GM12878 (cell line): ENCODE results near the gene TNRC6C. TPM values are rescaled to one million over a fixed set of nuclear protein-coding genes. Genes with fewer than 3 reads are reported as not detected.

Experiments
- ATAC-seq: fragments of 200-7000 bp; cut with Tn5 transposase; 3 replicates; pipeline ENCODE4 v1.9.1; 2020; ENCODE audit warnings: mild to moderate bottlenecking, moderate library complexity
- BruUV-seq: library from RNA; stranded (reverse); fragments of 400-500 nt; replicated peaks from 2 replicates; lab custom pipeline; 2021; lab: Mats Ljungman, UMichigan
- CTCF ChIA-PET: fragments of 300-600 bp; sonication (Branson Sonifier 250); formaldehyde crosslinking; extraction: SDS; loops from one replicate; lab custom pipeline; 2021; ENCODE audit warnings: inconsistent platforms; lab: Yijun Ruan, JAX
- POLR2A ChIA-PET: fragments of 350-600 bp; formaldehyde crosslinking; extraction: SDS; loops from one replicate; lab custom pipeline; 2021; ENCODE audit warnings: inconsistent platforms; lab: Charles Lee
- RAD21 ChIA-PET: fragments of 300-600 bp; sonication (Branson Sonifier 250); formaldehyde crosslinking; loops from one replicate; lab custom pipeline; 2023; ENCODE audit warnings: antibody characterized with exemption; ENCODE audit not compliant: unreplicated experiment; lab: Charles Lee
- SMC1A ChIA-PET: fragments of 300-600 bp; sonication (Branson Sonifier 250); formaldehyde crosslinking; loops from one replicate; lab custom pipeline; 2023; ENCODE audit not compliant: unreplicated experiment, uncharacterized antibody; lab: Charles Lee
- DNase-seq: peaks from one replicate; pipeline ENCODE4 v3.0.0-alpha.2; 2011; ENCODE audit warnings: low read depth, low spot score
- FAIRE-seq: peaks from 3 replicates; lab custom pipeline; 2011; peaks lifted over from hg19 to GRCh38; lab: Jason Lieb, UNC
- H2AFZ ChIP-seq: 2 replicates; pipeline ENCODE4 v1.6.0; 2011; ENCODE audit warnings: low read depth, low read length, control low read depth; ENCODE audit not compliant: control insufficient read depth
- H3K27ac ChIP-seq: 2 replicates; pipeline ENCODE4 v1.5.1; 2011; ENCODE audit warnings: control low read depth; ENCODE audit not compliant: control insufficient read depth, insufficient read depth
- H3K27me3 ChIP-seq, 2 experiments: replicated peaks in 1 of 2; 2 replicates each; pipeline versions ENCODE4 v1.6.0 to v1.6.1; 2011; ENCODE audit warnings: low read length in 1 of 2; ENCODE audit not compliant: control insufficient read depth in 2 of 2, insufficient read depth in 2 of 2
- H3K36me3 ChIP-seq, 2 experiments: 2 replicates each; pipeline ENCODE4 v1.5.1; 2011; ENCODE audit warnings: low read length in 1 of 2; ENCODE audit not compliant: control insufficient read depth in 2 of 2, insufficient read depth in 2 of 2
- H3K4me1 ChIP-seq: 2 replicates; pipeline ENCODE4 v1.6.1; 2011; ENCODE audit warnings: mild to moderate bottlenecking, low read length, moderate library complexity, mixed read lengths; ENCODE audit not compliant: control insufficient read depth, insufficient read depth
- H3K4me2 ChIP-seq: 2 replicates; pipeline ENCODE4 v1.6.0; 2011; ENCODE audit warnings: control low read depth; ENCODE audit not compliant: control insufficient read depth, insufficient read depth
- H3K4me3 ChIP-seq: fragments of 200-600 bp; sonication (generic); 2 replicates; pipeline ENCODE4 v1.5.1; 2016
- H3K79me2 ChIP-seq: 2 replicates; pipeline ENCODE4 v1.6.0; 2011; ENCODE audit warnings: low read length; ENCODE audit not compliant: control insufficient read depth, insufficient read depth
- H3K9ac ChIP-seq: 2 replicates; pipeline ENCODE4 v1.8.0; 2011; ENCODE audit warnings: low read length, control low read depth, mixed read lengths; ENCODE audit not compliant: control insufficient read depth, insufficient read depth
- H3K9me3 ChIP-seq: replicated peaks from 3 replicates; pipeline ENCODE4 v1.5.1; 2011; ENCODE audit warnings: mild to moderate bottlenecking, low read length; ENCODE audit not compliant: control insufficient read depth, insufficient read depth
- H4K20me1 ChIP-seq: 2 replicates; pipeline ENCODE4 v1.6.0; 2011; ENCODE audit not compliant: control insufficient read depth, insufficient read depth
- BACH1 ChIP-seq: fragments of 450-650 bp; IDR thresholded peaks from 2 replicates; pipeline ENCODE4 v1.6.1; 2017; ENCODE audit warnings: mild to moderate bottlenecking, borderline replicate concordance
- CEBPB ChIP-seq, 2 experiments: fragments of 150-350 bp in 1 of 2; IDR thresholded peaks; 2 replicates each; pipeline ENCODE4 v1.6.1; 2012 to 2014; ENCODE audit warnings: low read depth in 2 of 2, low read length in 2 of 2, borderline replicate concordance in 1 of 2, inconsistent platforms in 1 of 2
- ESRRA ChIP-seq: IDR thresholded peaks from 2 replicates; pipeline ENCODE4 v1.6.1; 2012; ENCODE audit warnings: mild to moderate bottlenecking, low read length, improper control_type of control experiment
- ETV6 ChIP-seq, 2 experiments: fragments of 450-650 bp in 1 of 2; IDR thresholded peaks in 1 of 2; conservative IDR thresholded peaks in 1 of 2; 2 replicates each; pipeline ENCODE4 v1.6.1; 2014; ENCODE audit warnings: antibody characterized with exemption in 1 of 2, borderline replicate concordance in 1 of 2, low read depth in 1 of 2, mild to moderate bottlenecking in 1 of 2, moderate library complexity in 1 of 2
- JUNB ChIP-seq: IDR thresholded peaks from 2 replicates; pipeline ENCODE4 v1.6.1; 2016; ENCODE audit warnings: antibody characterized with exemption, mild to moderate bottlenecking
- KLF5 ChIP-seq: fragments of 450-650 bp; IDR thresholded peaks from 2 replicates; pipeline ENCODE4 v1.6.1; 2014; ENCODE audit warnings: mild to moderate bottlenecking; ENCODE audit not compliant: partially characterized antibody
- MYB ChIP-seq: fragments of 150-350 bp; IDR thresholded peaks from 2 replicates; pipeline ENCODE4 v1.6.1; 2014; ENCODE audit warnings: mild to moderate bottlenecking, low read depth, low read length, borderline replicate concordance
- RB1 ChIP-seq: fragments of 450-650 bp; formaldehyde crosslinking; IDR thresholded peaks from 2 replicates; pipeline ENCODE4 v1.6.1; 2017; ENCODE audit warnings: mild to moderate bottlenecking, borderline replicate concordance
- RUNX3 ChIP-seq: IDR thresholded peaks from 2 replicates; pipeline ENCODE4 v1.6.1; 2012; ENCODE audit warnings: low read length, inconsistent platforms
- SIN3A ChIP-seq: IDR thresholded peaks from 2 replicates; pipeline ENCODE4 v1.6.1; 2012; ENCODE audit warnings: low read depth, low read length, improper control_type of control experiment
- SREBF1 ChIP-seq: IDR thresholded peaks from 2 replicates; pipeline ENCODE4 v1.6.1; 2012; ENCODE audit warnings: mild to moderate bottlenecking, low read length
- SRF ChIP-seq, 2 experiments: IDR thresholded peaks; 2 replicates each; pipeline ENCODE4 v1.6.1; 2011; ENCODE audit warnings: low read depth in 2 of 2, low read length in 2 of 2, mild to moderate bottlenecking in 1 of 2, moderate library complexity in 1 of 2
- SUZ12 ChIP-seq: fragments of 200-600 bp; sonication (generic); IDR thresholded peaks from one replicate; pipeline ENCODE4 v1.6.1; 2018; ENCODE audit warnings: antibody characterized with exemption, mild to moderate bottlenecking; ENCODE audit not compliant: unreplicated experiment
- YBX1 ChIP-seq: fragments of 450-650 bp; IDR thresholded peaks from 2 replicates; pipeline ENCODE4 v1.6.1; 2016; ENCODE audit warnings: antibody characterized with exemption
- YY1 ChIP-seq: IDR thresholded peaks from 2 replicates; pipeline ENCODE4 v1.6.1; 2011; ENCODE audit warnings: low read depth, mild to moderate bottlenecking, low read length
- ZNF274 ChIP-seq: IDR thresholded peaks from one replicate; pipeline ENCODE4 v1.8.0; 2011; ENCODE audit not compliant: insufficient read length, insufficient read depth
- WGBS: methylation state at CpG from one replicate; pipeline ENCODE4 v1.1.6; 2016; ENCODE audit warnings: low lambda C conversion rate; ENCODE audit not compliant: insufficient replicate concordance, insufficient coverage; ENCODE audit errors: missing lambda C conversion rate; 5-methylcytosine and 5-hydroxymethylcytosine counted together
- in situ Hi-C: fragments of 300-500 bp; cut with MboI; formaldehyde crosslinking; loops from 9 replicates; pipeline ENCODE4 v1.14.3; 2018; ENCODE audit warnings: mixed read lengths
- intact Hi-C: fragments of 100-400 bp; cut with micrococcal nuclease; formaldehyde crosslinking; loops from one replicate; pipeline ENCODE4 v1.14.2; 2022; ENCODE audit not compliant: unreplicated experiment
- polyA plus RNA-seq, 11 experiments: library from polyadenylated mRNA; depleted of rRNA in 4 of 11; unstranded in 6 of 11; stranded (reverse) in 5 of 11; fragments of >200 nt; fragmentation: Nextera tagmentation in 4 of 11; fragmentation: Illumina TruSeq in 1 of 11; extraction: Ambion mirVana in 4 of 11; extraction: Trizol in 1 of 11; gene quantifications; 1 replicate in 1 of 11; 2 replicates in 10 of 11; pipeline versions ENCODE4 v1.2.1 to v1.2.3, GENCODE V29; 2011 to 2016; ENCODE audit warnings: inconsistent platforms in 2 of 11, missing spikeins in 2 of 11, low read depth in 1 of 11
- total RNA-seq, 4 experiments: library from RNA; depleted of rRNA in 3 of 4; stranded (reverse); fragments of >200 nt in 3 of 4; fragmentation: Illumina TruSeq in 1 of 4; extraction: Trizol in 1 of 4; gene quantifications; 2 replicates each; pipeline versions ENCODE4 v1.2.1 to v1.2.3, GENCODE V29; 2013 to 2021
- TF ChIP-seq, protein P1 (sequence below): fragments of 450-650 bp; IDR thresholded peaks from 2 replicates; pipeline ENCODE4 v1.6.1; 2017; ENCODE audit warnings: low read depth, mild to moderate bottlenecking, moderate library complexity
- TF ChIP-seq, protein P2 (sequence below): fragments of 450-650 bp; IDR thresholded peaks from 2 replicates; pipeline ENCODE4 v1.6.1; 2018; ENCODE audit warnings: mild to moderate bottlenecking, low read depth, moderate library complexity; ENCODE audit not compliant: partially characterized antibody

TNRC6C gene
- total and polyA plus RNA-seq, 10 of the 15 experiments (the other 5 are each of a cell fraction or from before 2014, with no cell fraction given): 0.40 to 6.1 (median 0.96) TPM

DNA sequence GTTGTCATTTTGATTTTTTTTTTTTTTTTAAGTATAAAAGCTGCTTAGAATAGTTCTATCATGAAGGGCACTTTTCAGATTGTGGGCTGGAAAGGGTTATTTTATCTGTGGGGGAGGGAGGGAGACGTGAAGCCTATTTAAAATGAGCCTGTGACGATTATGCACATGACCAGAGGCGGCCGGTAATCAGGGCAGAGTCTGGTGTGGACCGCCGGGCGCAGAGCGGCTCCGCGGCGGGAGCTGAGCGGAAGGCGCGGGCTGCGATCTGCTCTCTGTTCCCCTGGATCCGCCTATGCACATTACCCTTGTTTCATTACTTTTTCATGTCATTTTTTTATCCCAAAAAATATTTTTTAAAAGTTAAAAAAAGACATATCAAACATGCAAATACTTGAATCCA is 146.6 kb downstream of the TNRC6C start:
- no peak for DNase-seq
- no peak for ATAC-seq
- RAD21 ChIA-PET: no interaction called here
- CTCF ChIA-PET: interaction anchor here (1.2 to 3.5 kb wide), 3 partner anchors 20 to 85 kb away, joined by 3 to 15 read pairs (median 4); no protein-coding TSS in a partner anchor
- H4K20me1 ChIP-seq: no peaks in the 10 kb centered on the region
- H3K4me2 ChIP-seq: no peak overlapping the region
- no peak overlapping the region for H3K27ac ChIP-seq
- no peak overlapping the region for H3K9ac ChIP-seq
- WGBS: 89% methylated on average over 16 of the region's 16 CpGs
- H3K9me3 ChIP-seq: no peaks in the 10 kb centered on the region; the same call in 2 of the 3 replicates
- POLR2A ChIA-PET: interaction anchor here (0.5 kb wide), 1 partner anchor 19 kb away, joined by 4 read pairs; no protein-coding TSS in a partner anchor
- H3K79me2 ChIP-seq: no peaks in the 10 kb centered on the region
- no TSS peak for BruUV-seq
- no peak overlapping the region for H3K4me3 ChIP-seq
- H3K27me3 ChIP-seq: no peaks in the 10 kb centered on the region
- in situ Hi-C loops (no loop called here), intact Hi-C loops (no loop called here)
- SMC1A ChIA-PET: no interaction called here
- H3K4me1 ChIP-seq: no peaks in the 10 kb centered on the region
- FAIRE-seq: no peak
- H3K36me3 ChIP-seq: peaks cover 8% of the 10 kb centered on the region in 2 experiments
- no peak overlapping the region for H2AFZ ChIP-seq
- no peak for TF ChIP-seq MYB
- TF ChIP-seq JUNB: no peak
- no peak for TF ChIP-seq ZNF274
- TF ChIP-seq RB1: no peak
- TF ChIP-seq SREBF1: no peak
- TF ChIP-seq SRF (IDR thresholded peaks at IDR 0.05; ENCODE audit: low read depth in 2 of 2, low read length in 2 of 2): no peak
- TF ChIP-seq SUZ12: no peak
- TF ChIP-seq ESRRA: no peak
- TF ChIP-seq YBX1: no peak
- TF ChIP-seq KLF5: no peak
- no peak for TF ChIP-seq YY1
- TF ChIP-seq, protein P1, sequence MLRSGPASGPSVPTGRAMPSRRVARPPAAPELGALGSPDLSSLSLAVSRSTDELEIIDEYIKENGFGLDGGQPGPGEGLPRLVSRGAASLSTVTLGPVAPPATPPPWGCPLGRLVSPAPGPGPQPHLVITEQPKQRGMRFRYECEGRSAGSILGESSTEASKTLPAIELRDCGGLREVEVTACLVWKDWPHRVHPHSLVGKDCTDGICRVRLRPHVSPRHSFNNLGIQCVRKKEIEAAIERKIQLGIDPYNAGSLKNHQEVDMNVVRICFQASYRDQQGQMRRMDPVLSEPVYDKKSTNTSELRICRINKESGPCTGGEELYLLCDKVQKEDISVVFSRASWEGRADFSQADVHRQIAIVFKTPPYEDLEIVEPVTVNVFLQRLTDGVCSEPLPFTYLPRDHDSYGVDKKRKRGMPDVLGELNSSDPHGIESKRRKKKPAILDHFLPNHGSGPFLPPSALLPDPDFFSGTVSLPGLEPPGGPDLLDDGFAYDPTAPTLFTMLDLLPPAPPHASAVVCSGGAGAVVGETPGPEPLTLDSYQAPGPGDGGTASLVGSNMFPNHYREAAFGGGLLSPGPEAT: no peak
- TF ChIP-seq ETV6 (conservative IDR thresholded peaks at IDR 0.05 in 1 of 2, IDR thresholded peaks at IDR 0.05 in 1 of 2; ENCODE audit: borderline replicate concordance in 1 of 2, low read depth in 1 of 2): no peak
- no peak for TF ChIP-seq SIN3A
- no peak for TF ChIP-seq CEBPB (IDR thresholded peaks at IDR 0.05; ENCODE audit: borderline replicate concordance in 1 of 2, low read depth in 2 of 2, low read length in 2 of 2)
- TF ChIP-seq, protein P2, sequence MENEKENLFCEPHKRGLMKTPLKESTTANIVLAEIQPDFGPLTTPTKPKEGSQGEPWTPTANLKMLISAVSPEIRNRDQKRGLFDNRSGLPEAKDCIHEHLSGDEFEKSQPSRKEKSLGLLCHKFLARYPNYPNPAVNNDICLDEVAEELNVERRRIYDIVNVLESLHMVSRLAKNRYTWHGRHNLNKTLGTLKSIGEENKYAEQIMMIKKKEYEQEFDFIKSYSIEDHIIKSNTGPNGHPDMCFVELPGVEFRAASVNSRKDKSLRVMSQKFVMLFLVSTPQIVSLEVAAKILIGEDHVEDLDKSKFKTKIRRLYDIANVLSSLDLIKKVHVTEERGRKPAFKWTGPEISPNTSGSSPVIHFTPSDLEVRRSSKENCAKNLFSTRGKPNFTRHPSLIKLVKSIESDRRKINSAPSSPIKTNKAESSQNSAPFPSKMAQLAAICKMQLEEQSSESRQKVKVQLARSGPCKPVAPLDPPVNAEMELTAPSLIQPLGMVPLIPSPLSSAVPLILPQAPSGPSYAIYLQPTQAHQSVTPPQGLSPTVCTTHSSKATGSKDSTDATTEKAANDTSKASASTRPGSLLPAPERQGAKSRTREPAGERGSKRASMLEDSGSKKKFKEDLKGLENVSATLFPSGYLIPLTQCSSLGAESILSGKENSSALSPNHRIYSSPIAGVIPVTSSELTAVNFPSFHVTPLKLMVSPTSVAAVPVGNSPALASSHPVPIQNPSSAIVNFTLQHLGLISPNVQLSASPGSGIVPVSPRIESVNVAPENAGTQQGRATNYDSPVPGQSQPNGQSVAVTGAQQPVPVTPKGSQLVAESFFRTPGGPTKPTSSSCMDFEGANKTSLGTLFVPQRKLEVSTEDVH: no peak
- TF ChIP-seq BACH1: no peak
- no peak for TF ChIP-seq RUNX3
